HG02840 (cell line): ENCODE measurements around the gene PROSER3.
"Not testable (repeated sequence)": the region's sequence is repeated elsewhere in the genome, so short reads cannot be mapped to it uniquely, and the experiment has no call there.

ENCODE experiments used
- ATAC-seq: cut with Tn5 transposase; IDR thresholded peaks from one replicate; pipeline ENCODE4 v1.9.1; 2021; ENCODE audit warnings: mild to moderate bottlenecking, moderate library complexity, moderate number of reproducible peaks; ENCODE audit not compliant: unreplicated experiment, low FRiP score

PROSER3 gene

GRCh38 chr19:35788205-35788960 is 30.4 kb downstream of the PROSER3 start:
- no peak for ATAC-seq

GRCh38 chr19:35789195-35789977 is 31.4 kb downstream of the PROSER3 start:
- ATAC-seq: no peak

- ATAC-seq: no peak
Observed at GRCh38 chr19:35789978-35790944, 32.3 kb downstream of the PROSER3 start.

GRCh38 chr19:35790981-35791813 is 33.2 kb downstream of the PROSER3 start:
- no peak for ATAC-seq

DNA sequence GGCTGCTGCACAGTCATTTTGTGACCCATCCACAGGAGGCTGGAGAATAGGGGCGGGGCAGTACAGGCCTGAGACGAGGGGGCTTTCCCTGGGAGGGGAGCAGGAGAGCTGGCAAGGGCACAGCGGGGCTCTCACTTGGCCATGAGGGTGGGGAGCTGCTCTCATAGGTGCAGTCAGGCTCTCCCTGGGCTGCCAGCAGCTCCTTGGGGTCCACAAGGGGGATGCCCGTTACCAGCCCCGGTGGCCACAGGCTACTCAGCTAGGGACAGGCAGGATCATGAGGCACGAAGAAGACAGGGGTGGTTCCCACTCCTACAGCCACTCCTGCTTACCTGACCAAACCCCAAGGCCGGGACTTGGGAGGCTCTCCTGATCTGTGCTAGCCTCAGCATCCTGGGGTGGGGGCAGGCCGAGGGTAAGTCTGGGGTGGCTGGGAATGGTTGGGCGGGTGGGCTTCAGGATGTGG is 33.9 kb downstream of the PROSER3 start:
- ATAC-seq: no peak

- ATAC-seq: no peak
Observed at GRCh38 chr19:35792312-35792711, 34.3 kb downstream of the PROSER3 start.

- no peak for ATAC-seq
Observed at GRCh38 chr19:35792888-35793287, 34.9 kb downstream of the PROSER3 start.

GRCh38 chr19:35793381-35794165 is 35.6 kb downstream of the PROSER3 start:
- no peak for ATAC-seq

DNA sequence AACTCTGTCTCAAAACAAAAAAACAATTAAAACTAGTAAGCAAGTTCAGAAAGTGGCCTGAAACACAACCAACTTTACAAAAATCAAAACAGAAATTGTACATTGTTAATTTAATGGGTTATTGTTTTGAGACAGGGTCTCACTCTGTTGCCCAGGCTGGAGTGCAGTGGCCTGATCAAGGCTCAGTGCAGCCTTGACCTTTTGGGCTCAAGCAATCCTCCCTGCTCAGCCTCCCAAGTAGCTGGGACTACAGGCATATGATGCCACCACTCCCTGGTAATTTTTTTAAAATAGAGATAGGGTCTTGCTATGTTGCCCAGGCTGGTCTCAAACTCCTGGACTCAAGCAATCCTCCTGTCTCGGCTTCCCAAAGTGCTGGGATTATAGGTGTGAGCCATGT is 37.6 kb downstream of the PROSER3 start:
- not testable (repeated sequence) for ATAC-seq

DNA sequence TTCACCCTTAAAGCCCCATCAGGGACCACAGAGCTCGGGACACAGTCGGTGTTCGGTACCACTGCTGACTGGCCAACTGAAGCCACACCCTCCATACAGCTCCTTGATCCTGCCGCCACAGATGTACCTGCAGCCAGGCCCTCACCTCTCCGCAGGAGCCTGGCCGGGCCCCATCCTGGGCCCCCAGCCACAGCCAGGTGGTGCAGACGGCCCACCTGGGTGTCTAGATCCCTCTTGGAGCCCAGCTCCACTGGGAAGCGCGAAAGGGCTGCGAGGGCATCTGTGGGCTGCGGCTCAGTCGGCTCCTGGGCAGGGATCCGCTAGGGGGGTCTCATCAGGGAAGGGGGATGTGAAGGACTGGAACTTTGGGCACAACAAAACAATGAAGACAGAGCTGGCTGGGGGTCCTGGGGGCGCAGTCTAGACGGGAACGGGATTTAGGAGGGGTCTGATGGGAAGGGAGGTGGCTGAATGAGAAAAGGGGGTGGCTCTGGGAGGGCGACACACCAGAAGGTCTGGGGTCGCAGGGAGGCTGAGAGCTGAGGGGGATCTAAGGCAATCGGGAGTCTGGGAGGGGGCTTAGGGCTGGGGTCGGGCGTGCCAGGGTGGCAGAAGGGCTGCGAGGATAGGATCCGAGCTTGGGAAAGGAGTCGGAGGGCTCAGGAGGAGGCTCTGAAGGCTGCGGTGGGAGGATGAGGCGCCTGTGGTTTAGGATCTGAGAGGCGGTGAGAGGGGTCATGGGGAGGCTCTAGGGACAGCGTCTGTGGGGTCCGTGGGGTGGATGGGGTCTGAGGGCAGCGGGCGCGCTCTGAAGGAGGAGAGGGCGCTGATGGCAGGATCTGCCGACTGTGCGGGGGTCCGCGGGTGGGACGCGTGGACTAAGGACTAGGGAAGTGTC is 38.9 kb downstream of the PROSER3 start:
- no peak for ATAC-seq

GRCh38 chr19:35797663-35798062 is 39.7 kb downstream of the PROSER3 start:
- ATAC-seq: no peak

- no peak for ATAC-seq
Observed at GRCh38 chr19:35801828-35802227, 43.9 kb downstream of the PROSER3 start.

DNA sequence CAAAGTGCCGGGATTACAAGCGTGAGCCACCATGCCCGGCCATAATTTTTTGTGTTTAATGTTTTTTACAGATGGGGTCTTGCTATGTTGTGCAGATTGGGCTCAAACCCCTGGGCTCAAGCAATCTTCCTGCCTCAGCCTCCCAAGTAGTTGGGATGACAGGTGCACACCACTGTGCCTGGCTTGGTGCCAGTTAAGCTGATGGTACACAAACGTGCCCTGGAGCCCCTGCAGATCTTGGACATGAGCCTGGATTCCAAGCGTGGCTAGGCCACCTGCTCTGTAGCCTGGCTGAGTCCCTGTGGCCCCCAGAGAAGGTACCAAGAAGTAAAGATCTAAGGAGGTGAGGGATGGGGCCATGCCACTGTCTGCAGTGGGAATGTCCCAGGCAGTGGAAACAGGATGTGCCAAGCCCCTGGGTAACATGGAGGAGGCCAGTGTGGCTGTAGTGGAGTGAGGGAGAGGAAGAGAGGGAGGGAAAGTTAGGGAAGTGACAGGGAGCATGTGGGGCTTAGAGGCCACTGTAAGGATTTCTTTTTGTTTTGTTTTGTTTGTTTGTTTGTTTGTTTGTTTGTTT is 47.6 kb downstream of the PROSER3 start:
- no peak for ATAC-seq

DNA sequence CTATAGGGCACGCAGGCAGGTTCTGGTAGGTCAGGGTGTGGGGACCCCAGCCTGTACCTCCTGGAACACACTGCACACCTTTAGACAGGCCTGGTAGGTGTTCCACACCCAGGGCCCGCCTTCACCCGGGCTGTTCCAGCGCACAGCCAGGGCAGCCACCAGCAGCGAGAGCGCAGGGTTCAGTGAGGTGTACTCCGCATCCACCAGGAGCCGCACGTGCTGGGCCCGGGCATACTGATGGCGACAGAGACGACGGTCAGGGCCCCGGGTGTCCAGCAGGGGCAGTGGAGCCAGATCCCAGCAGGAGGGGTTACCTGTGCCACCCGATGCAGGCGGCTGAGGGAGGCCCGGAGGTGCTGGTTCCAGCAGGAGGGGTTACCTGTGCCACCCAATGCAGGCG is 48.6 kb downstream of the PROSER3 start:
- ATAC-seq: no peak

DNA sequence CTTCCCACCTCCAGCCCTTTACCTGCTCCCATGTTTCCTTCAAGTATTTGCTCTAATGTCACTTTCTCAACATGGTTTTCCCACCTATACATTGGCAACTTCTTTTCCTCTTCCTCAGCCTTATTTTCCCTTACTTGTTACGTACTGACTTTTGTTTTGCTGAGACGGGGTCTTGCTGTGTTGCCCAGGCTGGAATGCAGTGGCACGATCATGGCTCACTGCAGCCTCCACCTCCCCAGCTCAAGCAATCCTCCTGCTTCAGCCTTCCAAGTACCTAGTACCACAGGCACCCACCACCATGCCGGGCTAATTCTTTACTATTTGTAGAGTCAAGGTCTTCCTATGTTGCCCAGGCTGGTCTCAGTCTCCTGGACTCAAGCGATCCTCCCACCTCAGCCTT is 49.7 kb downstream of the PROSER3 start:
- ATAC-seq: no peak

GRCh38 chr19:35811317-35812219 is 53.6 kb downstream of the PROSER3 start:
- no peak for ATAC-seq
